A549 (cell line): ENCODE measurements around the gene DUSP7. TPM values are rescaled to one million over a fixed set of nuclear protein-coding genes. Genes with fewer than 3 reads are reported as not detected.

ENCODE experiments used
- ATAC-seq, 2 experiments: fragments of 200-7000 bp in 1 of 2; fragments of >200 bp in 1 of 2; cut with Nextera tagmentation in 1 of 2; cut with Tn5 transposase in 1 of 2; 3 replicates each; pipeline versions ENCODE4 v1.8.0 to v1.9.1; 2018 to 2020; ENCODE audit warnings: mild to moderate bottlenecking in 1 of 2, moderate library complexity in 1 of 2
- CTCF ChIA-PET: fragments of 300-600 bp; sonication (Branson Sonifier 250); formaldehyde crosslinking; extraction: SDS; loops from one replicate; lab custom pipeline; 2021; ENCODE audit warnings: antibody characterized with exemption, inconsistent platforms; lab: Yijun Ruan, JAX
- POLR2A ChIA-PET: fragments of 350-600 bp; formaldehyde crosslinking; extraction: SDS; loops from one replicate; lab custom pipeline; 2021; ENCODE audit warnings: antibody characterized with exemption, inconsistent platforms; lab: Yijun Ruan, JAX
- DNase-seq, 2 experiments: peaks; one replicate each; pipeline versions ENCODE4 v3.0.0 to v3.0.0-alpha.2; 2011 to 2016; ENCODE audit warnings: low read depth in 1 of 2, low spot score in 1 of 2
- FAIRE-seq: peaks from 2 replicates; lab custom pipeline; 2011; peaks lifted over from hg19 to GRCh38; lab: Jason Lieb, UNC
- H3K27ac ChIP-seq, 2 experiments: fragments of >200 bp; sonication (Bioruptor Twin); formaldehyde crosslinking; 3 replicates each; pipeline ENCODE4 v1.5.1; 2016 to 2017
- H3K4me1 ChIP-seq: fragments of >200 bp; sonication (Bioruptor Twin); formaldehyde crosslinking; 3 replicates; pipeline ENCODE4 v1.6.1; 2016
- H3K4me2 ChIP-seq: fragments of >200 bp; sonication (Bioruptor Twin); formaldehyde crosslinking; 3 replicates; pipeline ENCODE4 v1.6.1; 2016
- H3K4me3 ChIP-seq: fragments of >200 bp; sonication (Bioruptor Twin); formaldehyde crosslinking; 3 replicates; pipeline ENCODE4 v1.5.1; 2016
- H3K9me3 ChIP-seq: fragments of >200 bp; sonication (Bioruptor Twin); formaldehyde crosslinking; 3 replicates; pipeline ENCODE4 v1.6.1; 2016
- BCL3 ChIP-seq: fragments of >200 bp; sonication (Bioruptor Twin); formaldehyde crosslinking; IDR thresholded peaks from 3 replicates; pipeline ENCODE4 v1.6.1; 2016
- BHLHE40 ChIP-seq: IDR thresholded peaks from 2 replicates; pipeline ENCODE4 v1.6.1; 2012; ENCODE audit warnings: low read depth, low read length, inconsistent platforms
- CBX2 ChIP-seq: fragments of 200-600 bp; sonication (generic); IDR thresholded peaks from 2 replicates; pipeline ENCODE4 v1.6.1; 2016; ENCODE audit warnings: low read depth, mild to moderate bottlenecking, borderline replicate concordance
- CBX8 ChIP-seq: fragments of 200-600 bp; sonication (generic); IDR thresholded peaks from 2 replicates; pipeline ENCODE4 v1.6.1; 2016
- CHD2 ChIP-seq: fragments of 150-350 bp; IDR thresholded peaks from 2 replicates; pipeline ENCODE4 v1.6.1; 2014; ENCODE audit warnings: low read length; ENCODE audit not compliant: partially characterized antibody
- CTCF ChIP-seq: fragments of >200 bp; sonication (Bioruptor Twin); formaldehyde crosslinking; IDR thresholded peaks from 3 replicates; pipeline ENCODE4 v1.5.1; 2016
- E2F6 ChIP-seq: IDR thresholded peaks from 2 replicates; pipeline ENCODE4 v1.6.1; 2012; ENCODE audit warnings: low read depth, borderline replicate concordance
- EP300 ChIP-seq, 2 experiments: fragments of >200 bp; sonication (Bioruptor Twin); formaldehyde crosslinking; IDR thresholded peaks; 2 replicates in 1 of 2; 3 replicates in 1 of 2; pipeline ENCODE4 v1.6.1; 2016 to 2017
- FOSB ChIP-seq: fragments of 250-450 bp; sonication (Bioruptor Pico); IDR thresholded peaks from 2 replicates; pipeline ENCODE4 v1.5.0; 2020; ENCODE audit warnings: mild to moderate bottlenecking, moderate library complexity
- FOXS1 ChIP-seq: fragments of 250-450 bp; sonication (Bioruptor Pico); IDR thresholded peaks from 2 replicates; pipeline ENCODE4 v1.5.0; 2020; ENCODE audit warnings: mild to moderate bottlenecking, moderate library complexity
- GATA3 ChIP-seq: IDR thresholded peaks from 2 replicates; pipeline ENCODE4 v1.6.1; 2012; ENCODE audit warnings: borderline replicate concordance
- HES2 ChIP-seq: fragments of >200 bp; sonication (Bioruptor Twin); formaldehyde crosslinking; IDR thresholded peaks from 2 replicates; pipeline ENCODE4 v1.6.1; 2016
- HEYL ChIP-seq: fragments of 250-450 bp; sonication (Bioruptor Pico); IDR thresholded peaks from 2 replicates; pipeline ENCODE4 v1.8.0; 2021; ENCODE audit warnings: mild to moderate bottlenecking, moderate library complexity
- HOXA7 ChIP-seq: fragments of 250-450 bp; sonication (Bioruptor Pico); IDR thresholded peaks from 2 replicates; pipeline ENCODE4 v1.5.0; 2020; ENCODE audit warnings: mild to moderate bottlenecking, moderate library complexity
- HOXB5 ChIP-seq: fragments of 250-450 bp; sonication (Bioruptor Pico); IDR thresholded peaks from 2 replicates; pipeline ENCODE4 v1.5.0; 2020; ENCODE audit warnings: mild to moderate bottlenecking, moderate library complexity
- MAZ ChIP-seq: fragments of 150-350 bp; IDR thresholded peaks from 2 replicates; pipeline ENCODE4 v1.6.1; 2014; ENCODE audit warnings: antibody characterized with exemption, low read depth, low read length, borderline replicate concordance
- NFE2L2 ChIP-seq: fragments of 150-350 bp; conservative IDR thresholded peaks from 2 replicates; pipeline ENCODE4 v1.6.1; 2014; ENCODE audit warnings: low read length
- NPAS2 ChIP-seq: fragments of 250-450 bp; sonication (Bioruptor Pico); IDR thresholded peaks from 2 replicates; pipeline ENCODE4 v1.8.0; 2022; ENCODE audit warnings: mild to moderate bottlenecking, moderate library complexity, borderline replicate concordance
- PBX3 ChIP-seq: IDR thresholded peaks from 2 replicates; pipeline ENCODE4 v1.6.1; 2012
- PHF8 ChIP-seq: fragments of 200-600 bp; sonication (generic); IDR thresholded peaks from 2 replicates; pipeline ENCODE4 v1.6.1; 2016; ENCODE audit warnings: low read depth, mild to moderate bottlenecking, antibody characterized with exemption, moderate library complexity, borderline replicate concordance
- RAD21 ChIP-seq, 2 experiments: fragments of >200 bp in 1 of 2; sonication (Bioruptor Twin) in 1 of 2; formaldehyde crosslinking in 1 of 2; IDR thresholded peaks in 1 of 2; conservative IDR thresholded peaks in 1 of 2; 2 replicates in 1 of 2; 3 replicates in 1 of 2; pipeline ENCODE4 v1.6.1; 2012 to 2018; ENCODE audit warnings: inconsistent platforms in 1 of 2
- RCOR1 ChIP-seq: fragments of 150-350 bp; IDR thresholded peaks from 2 replicates; pipeline ENCODE4 v1.6.1; 2014; ENCODE audit warnings: antibody characterized with exemption, low read length, low read depth
- REST ChIP-seq: fragments of 200-600 bp; sonication (generic); IDR thresholded peaks from 2 replicates; pipeline ENCODE4 v1.6.1; 2016; ENCODE audit warnings: antibody characterized with exemption, mild to moderate bottlenecking, moderate library complexity
- RFX5 ChIP-seq: fragments of 450-650 bp; IDR thresholded peaks from 2 replicates; pipeline ENCODE4 v1.7.1; 2014; ENCODE audit warnings: antibody characterized with exemption, mild to moderate bottlenecking, moderate library complexity
- RNF2 ChIP-seq: fragments of 200-600 bp; sonication (generic); IDR thresholded peaks from 2 replicates; pipeline ENCODE4 v1.6.1; 2016; ENCODE audit warnings: low read depth, mild to moderate bottlenecking, antibody characterized with exemption, moderate library complexity, borderline replicate concordance
- SMC3 ChIP-seq: fragments of >200 bp; sonication (Bioruptor Twin); formaldehyde crosslinking; IDR thresholded peaks from 3 replicates; pipeline ENCODE4 v1.6.1; 2018; ENCODE audit warnings: inconsistent platforms
- ZSCAN20 ChIP-seq: fragments of 250-450 bp; sonication (Bioruptor Pico); IDR thresholded peaks from 2 replicates; pipeline ENCODE4 v1.8.0; 2022; ENCODE audit warnings: mild to moderate bottlenecking, moderate library complexity
- WGBS: methylation state at CpG from one replicate; pipeline ENCODE4 v1.1.6; 2017; ENCODE audit errors: missing lambda C conversion rate; 5-methylcytosine and 5-hydroxymethylcytosine counted together
- polyA plus RNA-seq, 4 experiments: library from polyadenylated mRNA; depleted of rRNA in 3 of 4; stranded (reverse); fragments of >200 nt; fragmentation: RNase III in 1 of 4; extraction: RNeasy Plus Mini Kit Qiagen cat#74134 plus additional on column Dnase treatment in 1 of 4; gene quantifications; 2 replicates in 3 of 4; 3 replicates in 1 of 4; pipeline ENCODE4 v1.2.3, GENCODE V29; 2011 to 2017

Gene DUSP7
- polyA plus RNA-seq, 2 of the 4 experiments (the other 2 are of a cell fraction), result 4.4 to 4.8 TPM

- ChIA-PET POLR2A (no interaction called here), CTCF (interaction anchor here (0.6 to 7.3 kb wide), 54 partner anchors 9 to 445 kb away, joined by 3 to 218 read pairs (median 4); partner anchors contain the start of genes ACY1, DUSP7, PARP3 and POC1A)
- Histone ChIP-seq H3K4me3 (no peak overlapping the region), H3K9me3 (no peaks in the 10 kb centered on the region), H3K27ac (no peak overlapping the region), H3K4me1 (peaks cover 9% of the 10 kb centered on the region; the same call in 1 of the 3 replicates), H3K4me2 (peak overlapping the region; percentile 51; the same call in 2 of the 3 replicates)
- TF ChIP-seq RNF2 (no peak), CTCF (peak; percentile 83), PHF8 (no peak), CBX8 (no peak), REST (no peak), HOXA7 (CRISPR knock-in tag) (no peak), BHLHE40 (no peak), NPAS2 (no peak), PBX3 (no peak), FOXS1 (CRISPR knock-in tag) (no peak), RCOR1 (no peak), RAD21 (conservative IDR thresholded peaks at IDR 0.05 in 1 of 2, IDR thresholded peaks at IDR 0.05 in 1 of 2) (peak; percentile 92 to 94), CBX2 (no peak), E2F6 (no peak), SMC3 (peak; percentile 89)
- under 1% methylated on average over 13 of the region's 18 CpGs for WGBS
- ATAC-seq (peak; percentile 78 to 95), DNase-seq (peak; percentile 64 to 85), FAIRE-seq (no peak)
These were observed 54.9 kb downstream of the DUSP7 start for GRCh38 chr3:52001443-52001974.

GRCh38 chr3:51999846-52000245, 56.5 kb downstream of the DUSP7 start:
- no peaks in the 10 kb centered on the region for H3K9me3 ChIP-seq
- peaks cover 9% of the 10 kb centered on the region; the same call in 1 of the 3 replicates for H3K4me1 ChIP-seq
- H3K4me3 ChIP-seq, result no peak overlapping the region
- H3K27ac ChIP-seq, result no peak overlapping the region
- no peak for TF ChIP-seq RFX5
- no peak for TF ChIP-seq NFE2L2
- TF ChIP-seq PBX3, result no peak
- no peak for TF ChIP-seq RCOR1
- TF ChIP-seq SMC3, result no peak
- no peak for TF ChIP-seq FOSB (CRISPR knock-in tag)
- no peak for TF ChIP-seq HEYL (CRISPR knock-in tag)
- no peak for TF ChIP-seq ZSCAN20 (CRISPR knock-in tag)
- no peak for TF ChIP-seq HOXB5 (CRISPR knock-in tag)
- TF ChIP-seq RNF2, result no peak
- TF ChIP-seq CHD2, result no peak
- no peak for TF ChIP-seq BHLHE40
- no peak for TF ChIP-seq GATA3
- no peak for TF ChIP-seq HES2
- TF ChIP-seq BCL3, result no peak
- no peak for TF ChIP-seq MAZ
- TF ChIP-seq EP300 (IDR thresholded peaks at IDR 0.05), result no peak
- TF ChIP-seq, all 56 proteins: peak for 0
- WGBS, result 79% methylated on average over 2 of the region's 2 CpGs
- CTCF ChIA-PET, result interaction anchor here (2.4 to 7.3 kb wide), 7 partner anchors 17 to 145 kb away, joined by 7 to 218 read pairs (median 36); partner anchors contain the start of genes DUSP7, PARP3 and RRP9
- DNase-seq, result no peak
- no peak for FAIRE-seq
- POLR2A ChIA-PET, result no interaction called here
- H3K4me2 ChIP-seq, result no peak overlapping the region
- no peak for ATAC-seq
